ENCODE data around the gene ANXA3. TPM values are rescaled to one million over a fixed set of nuclear protein-coding genes. Genes with fewer than 3 reads are reported as not detected.

Gene ANXA3
- total RNA-seq, 1 donor from 2014 or later, result 12.3 TPM

DNA sequence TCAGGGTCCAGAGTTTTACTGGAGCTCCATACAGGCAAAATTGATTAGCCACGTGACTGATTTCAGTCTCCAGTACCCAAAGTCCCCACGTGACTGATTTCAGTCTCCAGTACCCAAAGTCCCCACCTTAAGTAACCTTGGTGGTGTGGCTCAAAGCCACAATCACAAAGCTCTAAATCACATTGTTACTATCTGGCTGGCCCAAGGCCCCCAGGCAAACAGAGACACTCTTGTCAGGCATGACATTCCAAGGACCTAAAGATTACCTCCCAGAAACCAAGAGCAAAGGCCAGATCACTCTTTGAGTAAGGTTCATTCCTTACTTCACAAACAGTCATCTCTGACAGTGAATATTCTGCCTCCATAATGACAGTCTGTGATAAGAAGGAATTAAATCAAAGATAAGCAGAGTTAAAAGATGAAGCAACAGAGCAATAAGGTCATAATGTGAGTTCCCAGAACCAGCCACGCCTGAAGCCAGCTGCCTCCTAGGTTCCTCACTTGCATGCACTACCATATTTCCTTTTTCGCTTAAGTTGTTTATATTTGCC is 78.5 kb downstream of the ANXA3 start:
- intact Hi-C loops (cut with DNase I), result loop anchor here (5.0 kb wide), 1 partner anchor 232 kb away; no protein-coding TSS in a partner anchor
- DNase-seq (ENCODE audit: low spot score), result no peak

- DNase-seq (ENCODE audit: low spot score), result no peak
- intact Hi-C loops (cut with DNase I), result loop anchor here (5.0 kb wide), 1 partner anchor 232 kb away; no protein-coding TSS in a partner anchor
Measured at GRCh38 chr4:78630615-78631014, 79.0 kb downstream of the ANXA3 start.

- intact Hi-C loops (cut with DNase I), result loop anchor here (2.0 to 5.0 kb wide), 2 partner anchors 19 to 228 kb away; no protein-coding TSS in a partner anchor
- no peak for DNase-seq (ENCODE audit: low spot score)
Measured at GRCh38 chr4:78634011-78634664, 82.6 kb downstream of the ANXA3 start.

DNA sequence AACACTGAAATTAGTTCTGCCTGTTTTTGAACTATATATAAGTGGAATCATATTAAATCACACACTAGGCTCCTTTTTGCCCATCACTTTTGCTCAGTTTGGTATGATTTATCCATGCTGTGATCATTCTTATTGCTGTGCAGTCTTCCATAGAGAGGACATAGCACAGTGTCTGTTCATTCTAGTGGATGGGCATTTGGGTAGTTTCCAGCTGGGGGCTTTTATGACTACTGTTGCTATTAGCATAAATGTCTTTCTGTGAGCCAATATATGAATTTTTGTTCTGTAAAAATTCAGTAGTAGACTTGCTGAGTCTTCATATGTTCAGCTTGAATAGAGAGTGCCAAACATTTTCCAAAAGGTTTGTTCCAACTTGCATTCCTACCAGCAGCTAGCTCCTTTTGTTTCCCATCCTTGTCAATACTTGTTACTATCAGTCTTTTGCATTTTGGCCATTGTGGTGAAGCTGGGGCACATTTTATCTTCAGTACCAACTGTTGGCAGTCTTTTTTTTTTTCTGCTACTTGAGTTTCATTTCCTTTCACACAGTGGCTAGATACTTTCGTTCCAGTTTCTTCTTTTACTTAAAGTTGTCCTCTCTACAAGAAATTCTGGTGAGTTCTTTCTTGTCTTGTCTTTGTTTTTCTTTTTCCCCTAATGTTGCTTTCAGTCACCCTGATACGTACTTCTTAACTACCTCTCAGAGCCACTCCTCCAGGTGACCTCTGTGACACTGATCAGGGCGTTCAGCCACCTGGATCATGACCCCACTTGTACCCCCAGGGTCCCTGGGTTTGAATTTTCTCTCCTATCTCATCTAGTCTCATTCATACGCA is 87.0 kb downstream of the ANXA3 start:
- intact Hi-C loops (cut with DNase I), result no loop called here
- DNase-seq (ENCODE audit: low spot score), result no peak

DNA sequence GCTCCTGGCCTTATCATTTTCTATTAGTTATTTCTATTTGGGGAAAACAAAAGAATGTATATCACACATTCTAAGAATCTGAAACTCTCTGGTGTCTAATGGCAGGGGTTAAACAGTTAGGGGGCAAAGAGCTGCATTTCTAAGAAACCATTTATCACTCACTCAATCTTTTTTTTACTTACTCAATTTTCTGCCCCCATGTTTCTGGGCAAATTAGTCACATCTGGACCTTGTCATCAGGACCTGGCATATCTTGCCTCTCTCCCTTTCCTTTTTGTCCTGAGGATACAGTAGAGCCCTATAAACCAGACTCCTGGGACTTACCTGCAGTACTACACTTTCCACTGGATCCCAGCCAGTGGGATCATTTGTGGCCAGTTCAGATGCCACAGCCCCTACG is 89.1 kb downstream of the ANXA3 start:
- DNase-seq (ENCODE audit: low spot score), result no peak
- intact Hi-C loops (cut with DNase I), result no loop called here

DNA sequence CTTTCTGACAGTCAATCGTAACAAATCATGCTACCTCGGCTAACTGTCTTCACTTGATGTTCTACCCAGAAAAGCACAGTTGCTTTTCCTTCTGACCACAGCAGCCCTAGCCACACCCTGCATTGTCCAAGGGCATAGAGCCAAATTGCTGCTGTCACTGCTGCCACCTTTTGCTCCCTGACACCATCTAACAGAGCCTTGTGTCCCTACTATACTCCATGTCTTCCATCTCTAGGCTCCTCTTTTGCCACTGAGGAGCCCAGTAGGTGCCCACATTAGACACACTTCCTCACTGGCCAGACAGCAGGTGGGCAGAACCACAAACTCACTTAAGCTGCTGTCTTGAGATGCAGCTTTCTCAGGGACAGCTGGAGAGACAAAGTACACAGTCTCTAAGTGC is 91.4 kb downstream of the ANXA3 start:
- no peak for DNase-seq (ENCODE audit: low spot score)
- intact Hi-C loops (cut with DNase I), result no loop called here

DNA sequence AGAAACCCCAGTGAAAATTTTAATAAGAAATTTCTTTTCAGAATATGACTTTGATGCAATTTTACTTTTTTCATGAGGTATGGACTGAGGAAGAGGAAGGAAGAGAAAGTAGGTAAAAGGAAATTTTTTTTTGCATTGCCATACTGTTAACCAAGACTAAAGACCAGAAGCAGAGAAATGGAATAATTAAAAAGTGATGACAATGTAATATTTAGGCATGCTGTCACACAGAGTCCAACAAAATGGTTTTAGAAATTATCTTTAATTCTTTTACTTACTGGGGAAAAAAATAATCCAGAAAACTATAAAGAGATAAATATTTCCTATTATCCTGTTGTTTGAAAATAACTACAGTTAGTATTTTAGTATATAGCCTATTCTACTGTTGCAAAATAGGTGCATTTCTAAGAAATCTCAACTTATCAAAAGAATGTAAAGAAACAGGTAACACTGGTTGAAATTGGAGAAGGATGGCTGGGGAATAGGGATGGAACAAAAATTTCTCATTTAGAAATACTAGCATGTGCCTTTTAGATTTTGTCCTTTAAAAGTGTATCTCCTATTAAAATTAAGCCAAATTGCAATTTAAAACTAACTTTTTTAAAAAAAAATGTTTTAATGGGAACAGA is 92.6 kb downstream of the ANXA3 start:
- DNase-seq (ENCODE audit: low spot score), result no peak
- intact Hi-C loops (cut with DNase I), result no loop called here

- no peak for DNase-seq (ENCODE audit: low spot score)
Measured at GRCh38 chr4:78644744-78645330, 93.3 kb downstream of the ANXA3 start.

GRCh38 chr4:78645853-78646757 is 94.5 kb downstream of the ANXA3 start:
- DNase-seq (ENCODE audit: low spot score), result peak; percentile 80
- intact Hi-C loops (cut with DNase I), result loop anchor here (5.0 kb wide), 2 partner anchors 46 to 131 kb away; partner anchors contain the start of gene BMP2K

More at GRCh38 chr4:78644744-78645330, 93.3 kb downstream of the ANXA3 start:
- intact Hi-C loops (cut with DNase I), result loop anchor here (5.0 kb wide), 2 partner anchors 47 to 132 kb away; partner anchors contain the start of gene BMP2K

- intact Hi-C loops (cut with DNase I), result loop anchor here (5.0 kb wide), 2 partner anchors 45 to 130 kb away; partner anchors contain the start of gene BMP2K
- no peak for DNase-seq (ENCODE audit: low spot score)
Measured at GRCh38 chr4:78647272-78647671, 95.7 kb downstream of the ANXA3 start.

GRCh38 chr4:78648640-78649363 is 97.2 kb downstream of the ANXA3 start:
- intact Hi-C loops (cut with DNase I), result loop anchor here (5.0 kb wide), 2 partner anchors 43 to 128 kb away; partner anchors contain the start of gene BMP2K
- no peak for DNase-seq (ENCODE audit: low spot score)

- intact Hi-C loops (cut with DNase I), result loop anchor here (5.0 kb wide), 1 partner anchor 72 kb away; no protein-coding TSS in a partner anchor
- no peak for DNase-seq (ENCODE audit: low spot score)
Measured at GRCh38 chr4:78650106-78651024, 98.8 kb downstream of the ANXA3 start.

DNA sequence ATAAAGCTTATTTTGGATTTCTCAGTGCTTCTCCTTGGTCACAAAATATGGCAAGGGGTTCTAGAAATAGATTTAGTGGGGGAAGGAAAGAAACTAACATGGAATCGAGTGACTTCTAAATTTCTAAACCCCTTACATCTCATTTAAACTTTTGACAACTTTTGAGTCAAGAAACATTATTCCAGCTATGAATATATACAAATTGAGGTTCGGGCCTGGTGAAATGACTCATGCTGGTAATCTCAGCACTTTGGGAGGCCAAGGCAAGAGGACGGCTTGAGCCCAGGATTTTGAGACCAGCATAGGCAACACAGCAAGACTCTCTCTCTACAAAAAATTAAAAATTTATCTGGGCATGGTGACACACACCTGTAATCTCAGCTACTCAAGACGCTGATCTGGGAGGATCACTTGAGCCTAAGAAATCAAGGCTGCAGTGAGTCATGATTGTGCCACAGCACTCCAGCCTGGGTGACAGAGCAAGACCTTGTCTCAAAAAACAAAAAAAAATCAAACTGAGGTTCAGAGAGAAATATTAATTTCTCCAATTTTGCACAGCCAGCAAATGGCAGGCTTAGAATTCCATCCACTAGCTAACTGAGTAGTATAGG is 99.8 kb downstream of the ANXA3 start:
- DNase-seq (ENCODE audit: low spot score), result no peak
- intact Hi-C loops (cut with DNase I), result loop anchor here (5.0 kb wide), 1 partner anchor 71 kb away; no protein-coding TSS in a partner anchor

- intact Hi-C loops (cut with DNase I), result loop anchor here (5.0 kb wide), 1 partner anchor 70 kb away; no protein-coding TSS in a partner anchor
Measured at GRCh38 chr4:78652282-78652876, 100.8 kb downstream of the ANXA3 start.

DNA sequence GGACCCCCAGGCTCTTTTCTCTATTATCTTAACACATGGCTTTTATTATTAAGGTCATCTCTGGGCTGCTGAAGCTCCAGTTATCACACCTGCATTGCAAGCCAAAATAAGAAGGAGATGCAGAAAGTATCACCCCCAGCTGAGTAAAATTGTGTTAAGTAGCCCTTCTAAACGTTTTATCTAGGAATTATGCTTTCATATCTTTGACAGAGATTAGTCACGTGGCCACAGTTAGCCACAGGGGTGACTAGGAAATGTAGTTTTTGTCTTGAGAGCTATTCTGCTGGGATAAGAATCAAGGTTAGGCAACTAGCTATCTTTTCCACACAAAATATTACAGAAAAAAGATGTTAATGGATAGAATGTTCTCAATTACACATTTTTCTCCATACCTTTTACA is 102.1 kb downstream of the ANXA3 start:
- intact Hi-C loops (cut with DNase I), result loop anchor here (5.0 kb wide), 1 partner anchor 69 kb away; no protein-coding TSS in a partner anchor
- no peak for DNase-seq (ENCODE audit: low spot score)

More at GRCh38 chr4:78652282-78652876, 100.8 kb downstream of the ANXA3 start:
- no peak for DNase-seq (ENCODE audit: low spot score)

Measured in cardiac septum (tissue), 1 donor.